OCI-LY1 (cell line): ENCODE results near the gene TRIM63.

Experiments
- CTCF ChIP-seq: fragments of 200-600 bp; sonication (generic), shearing (Covaris generic); IDR thresholded peaks from 2 replicates; pipeline ENCODE4 v1.5.1; 2017; ENCODE audit warnings: mild to moderate bottlenecking, antibody characterized with exemption, low read length, moderate library complexity, mixed read lengths
- EZH2 ChIP-seq: fragments of 200-600 bp; sonication (generic), shearing (Covaris generic); IDR thresholded peaks from 2 replicates; pipeline ENCODE4 v1.8.0; 2017; ENCODE audit warnings: borderline replicate concordance, mixed run types, mild to moderate bottlenecking, antibody characterized with exemption, low read length, moderate library complexity, mixed read lengths

DNA sequence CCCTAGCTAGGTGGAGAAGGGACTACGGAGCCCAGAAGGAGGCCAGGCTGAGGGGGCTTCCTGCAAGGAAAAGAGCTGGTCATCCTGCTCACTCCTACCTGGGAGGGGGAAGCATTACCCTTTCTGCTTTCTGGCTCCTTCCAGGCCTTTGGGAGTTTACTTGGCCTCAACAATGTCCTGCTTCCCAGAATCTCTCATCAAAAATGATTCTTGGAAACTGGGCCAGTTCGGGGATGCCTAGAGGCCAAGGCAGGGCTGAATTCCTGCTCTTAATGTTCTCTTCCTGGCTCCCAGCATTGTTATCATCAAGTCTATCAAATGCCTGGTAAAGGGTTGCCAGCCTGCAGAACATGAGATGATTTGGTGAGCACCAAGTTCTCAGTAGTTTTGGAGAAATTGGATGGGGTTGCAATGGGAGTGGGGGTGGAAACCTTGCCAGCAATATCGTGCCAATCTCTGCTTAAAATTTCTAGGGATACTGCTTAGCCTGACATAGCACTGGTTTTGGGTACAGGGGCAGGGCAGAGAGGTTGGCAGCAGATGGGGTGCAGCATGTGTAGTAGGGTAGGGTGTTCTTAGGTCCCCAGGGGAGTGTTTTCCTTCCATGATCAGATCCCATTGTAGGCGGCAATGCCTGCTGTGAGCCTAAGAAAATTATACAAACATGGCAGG lies 61.9 kb downstream of the TRIM63 start:
- TF ChIP-seq CTCF = no peak
- no peak for TF ChIP-seq EZH2
